Measurements from ENCODE around the gene NFKBIE. TPM values are rescaled to one million over a fixed set of nuclear protein-coding genes. Genes with fewer than 3 reads are reported as not detected.

NFKBIE gene
- total and polyA plus RNA-seq, 7 donors: 4.7 to 16.2 (median 10.0) TPM

- peaks cover 10 to 97% (median 72%) of the 10 kb centered on the region in 3 donors for H3K27me3 ChIP-seq
- intact Hi-C loops (cut with DNase I): no loop called here
- 83 to 84% methylated on average over 4 of the region's 4 CpGs for WGBS, 2 donors
- H3K4me3 ChIP-seq: no peak overlapping the region
- H3K27ac ChIP-seq: no peak overlapping the region
- peaks cover 0 to 11% (median 10%) of the 10 kb centered on the region in 4 donors for H3K4me1 ChIP-seq
- TF ChIP-seq POLR2AphosphoS5 (IDR thresholded peaks at IDR 0.05) (no peak), POLR2A (IDR thresholded peaks at IDR 0.05) (no peak), CTCF (IDR thresholded peaks at IDR 0.05) (no peak), EP300 (IDR thresholded peaks at IDR 0.05) (no peak)
- DNase-seq: no peak
- H3K9me3 ChIP-seq: no peaks in the 10 kb centered on the region
- H3K36me3 ChIP-seq: no peaks in the 10 kb centered on the region
Measured at GRCh38 chr6:44292661-44293365, 27.5 kb upstream of the NFKBIE start.

GRCh38 chr6:44291841-44292240, 26.5 kb upstream of the NFKBIE start:
- DNase-seq: no peak
- 61 to 77% methylated on average over 4 of the region's 4 CpGs for WGBS, 2 donors
- Histone ChIP-seq H3K4me3 (no peak overlapping the region), H3K27ac (no peak overlapping the region), H3K4me1 (peaks cover 0 to 2% (median under 1%) of the 10 kb centered on the region in 4 donors), H3K27me3 (peaks cover 10 to 97% (median 71%) of the 10 kb centered on the region in 3 donors), H3K9me3 (no peaks in the 10 kb centered on the region), H3K36me3 (no peaks in the 10 kb centered on the region)
- intact Hi-C loops (cut with DNase I): no loop called here
- TF ChIP-seq POLR2AphosphoS5 (IDR thresholded peaks at IDR 0.05): no peak
- no peak for TF ChIP-seq POLR2A (IDR thresholded peaks at IDR 0.05)
- TF ChIP-seq CTCF (IDR thresholded peaks at IDR 0.05): no peak

- TF ChIP-seq POLR2A (IDR thresholded peaks at IDR 0.05) (no peak), POLR2AphosphoS5 (IDR thresholded peaks at IDR 0.05) (no peak), CTCF (IDR thresholded peaks at IDR 0.05) (no peak), EP300 (IDR thresholded peaks at IDR 0.05) (no peak)
- Histone ChIP-seq H3K27me3 (peaks cover 6 to 85% (median 53%) of the 10 kb centered on the region in 3 donors), H3K36me3 (no peaks in the 10 kb centered on the region), H3K4me3 (no peak overlapping the region), H3K9me3 (no peaks in the 10 kb centered on the region), H3K4me1 (no peaks in the 10 kb centered on the region), H3K27ac (no peak overlapping the region)
- intact Hi-C loops (cut with DNase I): no loop called here
- no peak for DNase-seq
- 35 to 57% methylated on average over 7 of the region's 7 CpGs for WGBS, 2 donors
Measured at GRCh38 chr6:44289726-44290260, 24.4 kb upstream of the NFKBIE start.

- no peak overlapping the region for H3K27ac ChIP-seq
- no peaks in the 10 kb centered on the region for H3K4me1 ChIP-seq
- H3K27me3 ChIP-seq: peaks cover 2 to 56% (median 30%) of the 10 kb centered on the region in 3 donors
- H3K36me3 ChIP-seq: no peaks in the 10 kb centered on the region
- no peak overlapping the region for H3K4me3 ChIP-seq
- no peak for TF ChIP-seq CTCF (IDR thresholded peaks at IDR 0.05)
- no peak for TF ChIP-seq POLR2A (IDR thresholded peaks at IDR 0.05)
- no peak for TF ChIP-seq POLR2AphosphoS5 (IDR thresholded peaks at IDR 0.05)
- no peak for TF ChIP-seq EP300 (IDR thresholded peaks at IDR 0.05)
- intact Hi-C loops (cut with DNase I): no loop called here
- 57 to 60% methylated on average over 2 of the region's 2 CpGs for WGBS, 2 donors
- no peaks in the 10 kb centered on the region for H3K9me3 ChIP-seq
- no peak for DNase-seq
Measured at GRCh38 chr6:44286747-44287146, 21.4 kb upstream of the NFKBIE start.
